K562 (cell line): ENCODE data around the gene AFF3. TPM values are rescaled to one million over a fixed set of nuclear protein-coding genes. Genes with fewer than 3 reads are reported as not detected.

Experiments used
- ARID3A ChIP-seq: IDR thresholded peaks from 2 replicates; pipeline ENCODE4 v1.6.1; 2012; ENCODE audit warnings: low read depth, low read length, improper control_type of control experiment, borderline replicate concordance
- ATF1 ChIP-seq, 2 experiments: fragments of 450-650 bp in 1 of 2; IDR thresholded peaks; 2 replicates each; pipeline ENCODE4 v1.6.1; 2016; ENCODE audit warnings: missing compliant biosample characterization in 1 of 2, missing genetic modification characterization in 1 of 2
- CBX5 ChIP-seq: IDR thresholded peaks from 2 replicates; pipeline ENCODE4 v1.6.1; 2014; ENCODE audit warnings: low read depth, borderline replicate concordance
- CCNT2 ChIP-seq: IDR thresholded peaks from 2 replicates; pipeline ENCODE4 v1.6.1; 2011; ENCODE audit warnings: borderline replicate concordance, low read depth, mild to moderate bottlenecking, moderate library complexity, mixed read lengths, low read length; ENCODE audit not compliant: insufficient read length; ENCODE audit errors: extremely low read depth
- CTCF ChIP-seq, 3 experiments: IDR thresholded peaks in 2 of 3; conservative IDR thresholded peaks in 1 of 3; 2 replicates each; pipeline ENCODE4 v1.5.1; 2011 to 2012; ENCODE audit warnings: low read length in 3 of 3, mild to moderate bottlenecking in 3 of 3, control low read depth in 2 of 3, improper control_type of control experiment in 1 of 3, inconsistent platforms in 1 of 3, low read depth in 1 of 3, mixed read lengths in 1 of 3, moderate library complexity in 1 of 3; ENCODE audit not compliant: insufficient read depth in 2 of 3
- DMBX1 ChIP-seq: fragments of 250-450 bp; sonication (Bioruptor Pico); IDR thresholded peaks from 2 replicates; pipeline ENCODE4 v1.8.0; 2022; ENCODE audit warnings: inconsistent platforms, mild to moderate bottlenecking, moderate library complexity, borderline replicate concordance
- ETV5 ChIP-seq: sonication (generic); formaldehyde crosslinking; IDR thresholded peaks from 2 replicates; pipeline ENCODE4 v1.4.0; 2020; ENCODE audit warnings: low read depth, mild to moderate bottlenecking, missing genetic modification reagents
- FOXA1 ChIP-seq: fragments of 450-650 bp; IDR thresholded peaks from 2 replicates; pipeline ENCODE4 v1.6.1; 2016; ENCODE audit warnings: mild to moderate bottlenecking, borderline replicate concordance
- GMEB1 ChIP-seq: fragments of 250-450 bp; sonication (Bioruptor Pico); IDR thresholded peaks from 2 replicates; pipeline ENCODE4 v1.4.0; 2020; ENCODE audit warnings: mild to moderate bottlenecking
- KDM1A ChIP-seq, 2 experiments: fragments of 450-650 bp; IDR thresholded peaks; 2 replicates each; pipeline ENCODE4 v1.6.1; 2016; ENCODE audit warnings: mild to moderate bottlenecking in 2 of 2
- NFYB ChIP-seq: IDR thresholded peaks from 2 replicates; pipeline ENCODE4 v1.6.1; 2011; ENCODE audit warnings: mild to moderate bottlenecking, moderate library complexity; ENCODE audit not compliant: insufficient read length; ENCODE audit errors: extremely low read depth
- RBM22 ChIP-seq: fragments of 200-400 bp; formaldehyde crosslinking; IDR thresholded peaks from 2 replicates; pipeline ENCODE4 v1.6.1; 2018; ENCODE audit warnings: low read length, low read depth; ENCODE audit not compliant: poor library complexity, severe bottlenecking
- RBM25 ChIP-seq: fragments of 200-400 bp; formaldehyde crosslinking; IDR thresholded peaks from 2 replicates; pipeline ENCODE4 v1.6.1; 2018; ENCODE audit warnings: low read length, low read depth, moderate library complexity; ENCODE audit not compliant: severe bottlenecking
- SAFB ChIP-seq: fragments of 200-400 bp; formaldehyde crosslinking; IDR thresholded peaks from 2 replicates; pipeline ENCODE4 v1.6.1; 2017; ENCODE audit warnings: low read depth, low read length, borderline replicate concordance
- SNIP1 ChIP-seq: fragments of 450-650 bp; IDR thresholded peaks from 2 replicates; pipeline ENCODE4 v1.7.1; 2017; ENCODE audit warnings: low read depth, mild to moderate bottlenecking
- ZBTB17 ChIP-seq: fragments of 450-650 bp; formaldehyde crosslinking; IDR thresholded peaks from 2 replicates; pipeline ENCODE4 v1.4.0; 2020; ENCODE audit warnings: mild to moderate bottlenecking
- ZBTB34 ChIP-seq: fragments of 250-450 bp; sonication (Bioruptor Pico); IDR thresholded peaks from 2 replicates; pipeline ENCODE4 v1.8.0; 2021; ENCODE audit warnings: mild to moderate bottlenecking, moderate library complexity
- ZKSCAN8 ChIP-seq: fragments of 200-800 bp; sonication (Bioruptor generic); IDR thresholded peaks from 2 replicates; pipeline ENCODE4 v1.6.1; 2016; ENCODE audit warnings: missing genetic modification characterization, missing compliant biosample characterization
- ZNF384 ChIP-seq: IDR thresholded peaks from 2 replicates; pipeline ENCODE4 v1.6.1; 2012; ENCODE audit warnings: low read depth, low read length, improper control_type of control experiment
- ZNF507 ChIP-seq: conservative IDR thresholded peaks from 2 replicates; pipeline ENCODE4 v1.6.1; 2017; ENCODE audit warnings: missing genetic modification characterization, missing compliant biosample characterization
- ZNF696 ChIP-seq: fragments of 250-450 bp; sonication (Bioruptor Pico); conservative IDR thresholded peaks from 2 replicates; pipeline ENCODE4 v1.4.0; 2020; ENCODE audit warnings: mild to moderate bottlenecking, moderate library complexity
- ZNF699 ChIP-seq: fragments of 250-450 bp; sonication (Bioruptor Pico); IDR thresholded peaks from 2 replicates; pipeline ENCODE4 v1.8.0; 2021; ENCODE audit warnings: mild to moderate bottlenecking, moderate library complexity; ENCODE audit not compliant: insufficient replicate concordance
- ZNF830 ChIP-seq: fragments of 250-450 bp; sonication (Bioruptor Pico); IDR thresholded peaks from 2 replicates; pipeline ENCODE4 v1.5.0; 2021; ENCODE audit warnings: mild to moderate bottlenecking
- polyA plus RNA-seq, 8 experiments: library from polyadenylated mRNA; depleted of rRNA in 4 of 8; stranded (reverse) in 5 of 8; unstranded in 3 of 8; fragments of >200 nt; fragmentation: Nextera tagmentation in 2 of 8; fragmentation: Illumina TruSeq in 1 of 8; extraction: Ambion mirVana in 2 of 8; extraction: Trizol in 1 of 8; gene quantifications; 2 replicates each; pipeline versions ENCODE4 v1.2.1 to v1.2.3, GENCODE V29; 2011 to 2014; ENCODE audit warnings: inconsistent platforms in 1 of 8, missing spikeins in 1 of 8
- total RNA-seq, 7 experiments: library from RNA; depleted of rRNA in 6 of 7; stranded (reverse); fragments of >200 nt in 6 of 7; fragmentation: Illumina TruSeq in 2 of 7; extraction: Trizol in 2 of 7; gene quantifications; 2 replicates each; pipeline versions ENCODE4 v1.2.1 to v1.2.3, GENCODE V29; 2011 to 2021; ENCODE audit warnings: low replicate concordance in 1 of 7

AFF3 gene
- total and polyA plus RNA-seq, 9 of the 15 experiments (the other 6 are each of a cell fraction or from before 2014, with no cell fraction given), result 0.02 to 0.11 TPM; not detected in 7

GRCh38 chr2:99559075-99559662 lies 583.2 kb downstream of the AFF3 start (continued):
- TF ChIP-seq SAFB (no peak), ZBTB17 (CRISPR knock-in tag) (no peak), ARID3A (no peak), ATF1 (CRISPR knock-in tag; IDR thresholded peaks at IDR 0.05) (no peak), ATF1 (tag; IDR thresholded peaks at IDR 0.05) (no peak), RBM25 (peak; percentile 7), SNIP1 (no peak), FOXA1 (no peak), ZNF699 (CRISPR knock-in tag) (no peak), NFYB (no peak), GMEB1 (CRISPR knock-in tag) (no peak), ZNF696 (no peak), CTCF (IDR thresholded peaks at IDR 0.05 in 2 of 3, conservative IDR thresholded peaks at IDR 0.05 in 1 of 3; ENCODE audit: insufficient read depth in 2 of 3, low read depth in 1 of 3, low read length in 3 of 3) (peak; percentile 94 to 96 (median 96)), DMBX1 (CRISPR knock-in tag) (no peak), CCNT2 (no peak), RBM22 (no peak), ZNF830 (CRISPR knock-in tag) (no peak), ZBTB34 (CRISPR knock-in tag) (no peak), ETV5 (no peak), KDM1A (IDR thresholded peaks at IDR 0.05) (no peak), ZNF507 (tag) (no peak), ZKSCAN8 (no peak), ZNF384 (no peak), CBX5 (no peak)
